GM18498 (cell line): Measurements from ENCODE around the gene RAPGEF5.

Experiments used
- ATAC-seq: cut with Tn5 transposase; IDR thresholded peaks from one replicate; pipeline ENCODE4 v1.9.1; 2021; ENCODE audit warnings: mild to moderate bottlenecking, moderate library complexity; ENCODE audit not compliant: unreplicated experiment

The RAPGEF5 gene

GRCh38 chr7:22378199-22378980 lies 21.4 kb upstream of the RAPGEF5 start:
- ATAC-seq, result no peak

GRCh38 chr7:22377703-22378102 lies 20.7 kb upstream of the RAPGEF5 start:
- no peak for ATAC-seq

GRCh38 chr7:22375359-22376048 lies 18.6 kb upstream of the RAPGEF5 start:
- ATAC-seq, result no peak

- ATAC-seq, result no peak
Observed at GRCh38 chr7:22373911-22374310, 17.0 kb upstream of the RAPGEF5 start.

GRCh38 chr7:22373388-22373787 lies 16.4 kb upstream of the RAPGEF5 start:
- ATAC-seq, result no peak

GRCh38 chr7:22372863-22373262 lies 15.9 kb upstream of the RAPGEF5 start:
- ATAC-seq, result no peak

- no peak for ATAC-seq
Observed at GRCh38 chr7:22371878-22372277, 14.9 kb upstream of the RAPGEF5 start.

- no peak for ATAC-seq
Observed at GRCh38 chr7:22364900-22365299, 7.9 kb upstream of the RAPGEF5 start.

GRCh38 chr7:22363756-22364422 lies 6.9 kb upstream of the RAPGEF5 start:
- ATAC-seq, result no peak

GRCh38 chr7:22361795-22362194 lies 4.8 kb upstream of the RAPGEF5 start:
- no peak for ATAC-seq

GRCh38 chr7:22361320-22361719 lies 4.4 kb upstream of the RAPGEF5 start:
- ATAC-seq, result no peak

- no peak for ATAC-seq
Observed at GRCh38 chr7:22358820-22359697, 2.1 kb upstream of the RAPGEF5 start.

GRCh38 chr7:22357311-22358175 lies 589 bp upstream of the RAPGEF5 start:
- no peak for ATAC-seq

GRCh38 chr7:22356010-22356691 lies 803 bp downstream of the RAPGEF5 start:
- ATAC-seq, result peak; percentile 13

GRCh38 chr7:22355620-22356009 lies 1.3 kb downstream of the RAPGEF5 start:
- ATAC-seq, result no peak

GRCh38 chr7:22354462-22354861 lies 2.5 kb downstream of the RAPGEF5 start:
- ATAC-seq, result no peak

- ATAC-seq, result no peak
Observed at GRCh38 chr7:22352887-22353286, 4.1 kb downstream of the RAPGEF5 start.

GRCh38 chr7:22351878-22352277 lies 5.1 kb downstream of the RAPGEF5 start:
- ATAC-seq, result no peak

GRCh38 chr7:22351329-22351692 lies 5.6 kb downstream of the RAPGEF5 start:
- peak; percentile 81 for ATAC-seq
